ENCODE measurements around the gene NET1.

The NET1 gene

GRCh38 chr10:5490032-5490431 lies 77.7 kb downstream of the NET1 start:
- no peak for TF ChIP-seq CTCF (IDR thresholded peaks at IDR 0.05; ENCODE audit: low read depth, low read length)

GRCh38 chr10:5490698-5491464 lies 78.5 kb downstream of the NET1 start:
- H3K4me3 ChIP-seq (replicated peaks in 1 of 2; ENCODE audit: low read depth in 2 of 2, low read length in 2 of 2), result no peak overlapping the region
- TF ChIP-seq CTCF (IDR thresholded peaks at IDR 0.05; ENCODE audit: low read depth, low read length), result no peak
- DNase-seq (ENCODE audit: low read depth in 2 of 2), result no peak

More at GRCh38 chr10:5490032-5490431, 77.7 kb downstream of the NET1 start:
- H3K4me3 ChIP-seq (replicated peaks in 1 of 2; ENCODE audit: low read depth in 2 of 2, low read length in 2 of 2), result no peak overlapping the region
- no peak for DNase-seq (ENCODE audit: low read depth in 2 of 2)

- H3K4me3 ChIP-seq (replicated peaks in 1 of 2; ENCODE audit: low read depth in 2 of 2, low read length in 2 of 2), result no peak overlapping the region
Observed at GRCh38 chr10:5491477-5491876, 79.1 kb downstream of the NET1 start.

GRCh38 chr10:5492322-5492855 lies 80.0 kb downstream of the NET1 start:
- DNase-seq (ENCODE audit: low read depth in 2 of 2), result no peak
- no peak for TF ChIP-seq CTCF (IDR thresholded peaks at IDR 0.05; ENCODE audit: low read depth, low read length)
- no peak overlapping the region for H3K4me3 ChIP-seq (replicated peaks in 1 of 2; ENCODE audit: low read depth in 2 of 2, low read length in 2 of 2)

More at GRCh38 chr10:5491477-5491876, 79.1 kb downstream of the NET1 start:
- DNase-seq (ENCODE audit: low read depth in 2 of 2), result no peak
- TF ChIP-seq CTCF (IDR thresholded peaks at IDR 0.05; ENCODE audit: low read depth, low read length), result no peak

- no peak for TF ChIP-seq CTCF (IDR thresholded peaks at IDR 0.05; ENCODE audit: low read depth, low read length)
Observed at GRCh38 chr10:5492929-5493576, 80.7 kb downstream of the NET1 start.

GRCh38 chr10:5493691-5494090 lies 81.3 kb downstream of the NET1 start:
- H3K4me3 ChIP-seq (replicated peaks in 1 of 2; ENCODE audit: low read depth in 2 of 2, low read length in 2 of 2), result no peak overlapping the region
- TF ChIP-seq CTCF (IDR thresholded peaks at IDR 0.05; ENCODE audit: low read depth, low read length), result no peak
- DNase-seq (ENCODE audit: low read depth in 2 of 2), result no peak

More at GRCh38 chr10:5492929-5493576, 80.7 kb downstream of the NET1 start:
- no peak overlapping the region for H3K4me3 ChIP-seq (replicated peaks in 1 of 2; ENCODE audit: low read depth in 2 of 2, low read length in 2 of 2)
- DNase-seq (ENCODE audit: low read depth in 2 of 2), result no peak

Data from cardiac fibroblast (primary cell).